IPS-NIHi7 (cell line): ENCODE results near the gene EPHA1.
"Not testable (repeated sequence)": the region's sequence is repeated elsewhere in the genome, so short reads cannot be mapped to it uniquely, and the experiment has no call there.

ENCODE experiments used
- DNase-seq: peaks from one replicate; pipeline ENCODE4 v3.0.0; 2012; ENCODE audit warnings: mixed read lengths; ENCODE audit errors: extremely low spot score

EPHA1 gene

DNA sequence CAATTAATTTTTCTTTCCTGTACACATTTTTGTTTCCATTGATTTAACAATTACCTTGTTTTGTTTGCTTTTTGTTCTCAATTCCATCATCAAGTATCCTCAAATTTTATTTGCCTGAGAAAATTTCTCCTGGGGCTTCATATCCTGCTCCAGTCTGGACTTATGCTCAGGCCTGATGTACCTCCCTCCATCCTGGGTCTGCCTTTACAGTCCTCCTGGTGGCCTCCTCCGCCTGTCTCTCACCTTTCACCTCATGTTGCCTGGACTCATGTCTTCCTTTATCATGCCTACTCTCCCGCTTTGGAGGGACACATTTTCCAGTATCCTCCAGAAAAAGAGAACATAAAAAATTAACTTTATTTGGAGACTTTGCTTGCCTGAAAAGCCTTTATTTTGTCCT lies 22.5 kb upstream of the EPHA1 start:
- no peak for DNase-seq

DNA sequence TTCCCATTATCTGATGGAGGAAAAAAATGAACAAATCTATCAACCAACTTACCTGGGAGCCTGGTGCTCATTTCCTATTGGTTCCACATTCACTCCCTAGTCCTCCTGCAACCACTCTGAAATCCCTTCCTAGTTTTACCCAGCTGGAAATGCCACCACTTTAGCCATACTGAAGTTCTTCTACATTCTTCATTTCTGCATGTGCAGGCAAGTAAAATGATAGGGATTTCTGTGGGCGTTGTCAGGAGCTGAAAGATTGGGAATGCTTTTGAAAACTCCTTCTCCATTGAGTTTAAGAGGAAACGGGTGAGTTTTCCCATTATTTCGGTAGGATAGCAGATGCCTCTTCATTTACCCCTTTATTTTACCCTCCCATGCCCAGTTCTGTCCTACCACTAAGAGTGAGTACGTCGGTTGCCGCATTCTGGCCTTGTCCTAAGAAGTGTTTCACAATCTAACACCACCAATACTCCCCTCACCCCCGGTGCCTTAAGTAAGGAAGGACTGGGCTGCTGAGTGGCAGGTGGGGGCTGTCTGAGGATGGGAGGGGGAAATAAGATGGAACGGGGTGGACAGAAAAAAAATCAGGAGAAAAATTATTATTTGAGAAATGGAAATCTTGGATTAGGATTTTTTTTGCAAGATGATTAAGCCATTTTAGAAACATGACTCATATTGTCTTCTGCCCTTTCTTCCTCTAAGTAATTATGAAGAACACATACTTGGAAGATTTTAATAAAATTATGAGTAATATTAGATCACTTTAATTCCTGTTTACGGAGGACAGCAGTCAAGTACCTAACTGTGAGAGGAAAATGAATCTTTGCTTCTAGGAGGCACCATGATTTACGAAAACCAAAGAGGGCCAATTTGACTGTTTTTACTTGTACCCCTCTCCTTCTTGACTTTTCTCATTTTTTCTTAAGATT lies 21.4 kb upstream of the EPHA1 start:
- no peak for DNase-seq

DNA sequence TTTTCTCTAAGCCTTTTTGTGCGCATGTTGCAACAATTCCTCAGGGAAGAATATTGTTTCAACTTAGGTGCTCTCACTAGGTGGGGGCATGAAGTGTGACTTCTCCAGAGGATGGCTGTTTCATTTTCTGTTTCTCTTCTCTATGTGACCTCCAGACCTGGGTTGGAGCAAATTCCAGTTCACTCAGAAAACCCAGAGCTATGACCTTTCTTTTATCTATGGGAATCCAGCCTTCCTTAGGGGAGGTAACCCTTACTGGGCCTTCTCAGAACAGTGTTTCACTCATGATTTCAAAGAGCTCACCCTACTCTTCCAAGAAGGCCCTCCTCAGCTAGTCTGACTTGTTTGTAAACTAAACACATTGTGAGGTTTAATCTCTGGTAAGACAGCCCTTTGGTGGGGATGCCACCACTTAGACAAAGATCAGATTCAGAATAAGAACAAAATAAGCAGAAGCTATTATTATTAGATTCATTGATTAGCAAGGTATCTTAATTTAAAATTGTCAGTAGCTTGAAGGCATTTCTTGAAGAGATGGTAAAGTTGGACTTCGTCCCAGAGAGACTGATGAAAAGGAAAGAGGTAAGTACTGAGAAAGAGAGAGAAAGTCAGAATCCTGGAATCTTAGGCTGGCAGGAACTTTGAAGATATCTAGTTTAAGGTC lies 18.0 kb upstream of the EPHA1 start:
- no peak for DNase-seq

DNA sequence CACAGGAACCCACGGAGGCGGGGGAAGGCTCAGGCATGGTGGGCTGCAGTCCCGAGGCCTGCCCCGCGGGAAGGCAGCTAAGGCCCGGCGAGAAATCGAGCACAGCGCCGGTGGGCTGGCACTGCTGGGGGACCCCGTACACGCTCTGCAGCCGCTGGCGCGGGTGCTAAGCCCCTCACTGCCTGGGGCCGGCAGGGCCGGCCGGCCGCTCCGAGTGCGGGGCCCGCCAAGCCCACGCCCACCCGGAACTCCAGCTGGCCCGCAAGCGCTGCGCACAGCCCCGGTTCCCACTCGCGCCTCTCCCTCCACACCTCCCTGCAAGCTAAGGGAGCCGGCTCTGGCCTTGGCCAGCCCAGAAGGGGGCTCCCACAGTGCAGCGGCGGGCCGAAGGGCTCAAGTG lies 15.8 kb upstream of the EPHA1 start:
- DNase-seq = not testable (repeated sequence)

DNA sequence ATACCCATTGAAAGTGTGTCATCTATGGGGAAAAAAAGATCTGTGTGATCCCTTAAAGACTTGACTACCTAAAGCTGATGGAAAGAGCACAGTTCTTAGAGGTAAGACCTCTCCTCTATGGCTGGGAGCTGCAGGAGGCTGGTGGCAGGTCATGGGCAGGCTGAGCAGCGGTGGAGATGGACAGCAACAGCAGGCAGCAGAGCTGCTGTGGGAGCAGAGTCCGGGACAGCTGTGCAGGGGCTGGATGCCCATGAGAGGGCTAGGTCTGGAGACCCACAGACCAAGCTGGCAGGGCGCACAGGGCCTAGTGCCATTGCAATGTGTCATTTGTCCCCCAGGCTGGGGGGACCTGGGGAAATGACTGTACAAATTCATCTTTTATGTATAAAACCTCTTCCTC lies 13.4 kb upstream of the EPHA1 start:
- no peak for DNase-seq

DNA sequence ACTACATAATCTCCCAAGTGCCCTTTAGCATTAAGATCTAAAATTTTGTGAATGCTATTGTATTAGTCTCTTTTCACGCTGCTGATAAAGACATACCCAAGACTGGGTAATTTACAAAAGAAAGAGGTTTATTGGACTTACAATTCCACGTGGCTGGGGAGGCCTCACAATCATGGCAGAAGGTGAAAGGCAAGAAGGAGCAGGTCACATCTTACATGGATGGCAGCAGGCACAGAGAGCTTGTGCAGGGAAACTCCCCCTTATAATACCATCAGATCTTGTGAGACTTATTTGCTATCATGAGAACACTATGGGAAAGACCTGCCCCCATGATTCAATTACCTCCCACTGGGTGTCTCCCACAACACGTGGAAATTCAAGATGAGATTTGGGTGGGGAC lies 12.0 kb upstream of the EPHA1 start:
- not testable (repeated sequence) for DNase-seq

DNA sequence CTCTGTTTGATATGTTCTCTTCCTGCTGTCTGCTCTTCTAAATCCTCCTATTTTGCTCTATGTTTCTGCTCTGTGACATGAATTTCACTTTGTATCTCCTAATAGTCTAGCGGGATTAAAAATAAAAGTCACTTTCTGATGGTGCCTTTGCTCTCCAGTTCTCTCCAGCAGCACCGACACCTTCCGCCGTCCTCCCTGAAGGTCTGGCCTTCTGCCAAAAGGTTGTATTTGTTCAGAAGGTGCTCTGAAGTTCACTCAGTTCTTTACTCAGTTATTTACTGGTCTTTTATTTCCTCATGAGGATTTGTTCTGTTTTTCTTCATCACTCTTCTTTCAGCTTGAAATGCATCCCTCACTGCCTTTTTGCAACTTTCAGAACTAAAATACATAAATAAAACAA lies 11.2 kb upstream of the EPHA1 start:
- no peak for DNase-seq

DNA sequence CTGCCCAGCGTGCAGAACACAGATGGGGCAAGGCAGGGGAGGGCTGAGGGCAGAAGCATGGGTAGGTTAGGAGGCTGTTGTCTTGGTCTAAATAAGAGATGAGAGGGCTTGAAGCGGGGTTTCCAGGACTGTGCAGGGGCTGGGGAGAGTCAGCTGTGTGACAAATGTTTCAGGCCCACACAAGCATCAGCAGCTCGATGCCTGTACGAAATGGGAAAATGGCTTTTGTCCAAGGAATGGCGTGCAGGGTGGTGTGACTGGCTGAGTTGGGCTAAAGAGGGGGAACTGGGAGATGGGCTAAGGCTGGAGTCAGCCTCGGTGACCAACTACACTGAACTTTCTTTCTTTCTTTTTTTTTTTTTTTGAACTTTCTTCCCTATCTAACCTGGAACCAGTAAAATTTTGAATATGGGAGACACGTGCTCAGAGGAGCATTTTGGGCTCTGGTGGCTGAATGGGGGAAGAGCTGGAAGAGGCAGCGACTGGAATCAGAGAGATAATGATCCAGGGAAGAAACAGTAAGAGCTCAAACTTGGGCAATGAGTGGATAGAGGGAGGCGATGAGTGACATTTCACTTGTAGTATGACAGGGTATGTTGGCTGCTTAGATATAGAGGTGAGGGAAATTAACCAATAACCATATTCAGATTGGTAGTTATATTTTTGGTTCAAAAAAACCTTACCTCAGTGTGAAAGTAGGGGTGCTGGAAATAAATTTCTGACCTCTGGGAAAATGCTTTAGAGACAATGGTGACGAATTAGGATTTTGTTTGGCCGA lies 10.2 kb upstream of the EPHA1 start:
- DNase-seq = no peak

DNA sequence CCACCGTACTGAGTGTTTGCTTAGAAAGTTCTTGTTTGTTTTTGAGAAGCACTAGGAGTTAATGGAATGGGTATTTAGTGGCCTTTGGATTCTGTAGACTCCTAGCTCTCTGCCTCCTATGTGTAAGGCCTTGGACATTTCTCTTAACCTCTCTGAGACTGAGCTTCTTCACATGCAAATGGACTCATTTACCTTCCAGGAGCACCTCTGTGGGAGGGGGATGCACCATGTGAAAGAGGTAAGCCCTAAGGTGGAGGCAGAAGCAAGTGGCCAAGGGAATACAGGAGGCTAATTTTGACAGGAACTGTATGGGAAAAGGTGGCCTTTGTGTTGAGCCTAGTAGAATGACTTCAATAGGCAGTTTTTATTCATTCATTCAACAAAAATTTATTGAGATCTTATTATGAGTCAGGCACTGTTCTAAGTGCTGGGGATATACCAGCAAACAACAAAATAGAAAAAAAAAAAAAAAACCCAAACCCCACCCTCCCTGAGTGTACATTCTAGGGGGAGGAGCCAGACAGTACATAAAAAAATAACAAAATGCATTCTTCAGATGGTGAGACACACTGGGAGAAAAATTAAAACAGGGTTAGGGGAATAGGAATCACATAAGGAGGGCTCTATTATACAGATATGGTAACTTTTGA lies 9.2 kb upstream of the EPHA1 start:
- DNase-seq = no peak

DNA sequence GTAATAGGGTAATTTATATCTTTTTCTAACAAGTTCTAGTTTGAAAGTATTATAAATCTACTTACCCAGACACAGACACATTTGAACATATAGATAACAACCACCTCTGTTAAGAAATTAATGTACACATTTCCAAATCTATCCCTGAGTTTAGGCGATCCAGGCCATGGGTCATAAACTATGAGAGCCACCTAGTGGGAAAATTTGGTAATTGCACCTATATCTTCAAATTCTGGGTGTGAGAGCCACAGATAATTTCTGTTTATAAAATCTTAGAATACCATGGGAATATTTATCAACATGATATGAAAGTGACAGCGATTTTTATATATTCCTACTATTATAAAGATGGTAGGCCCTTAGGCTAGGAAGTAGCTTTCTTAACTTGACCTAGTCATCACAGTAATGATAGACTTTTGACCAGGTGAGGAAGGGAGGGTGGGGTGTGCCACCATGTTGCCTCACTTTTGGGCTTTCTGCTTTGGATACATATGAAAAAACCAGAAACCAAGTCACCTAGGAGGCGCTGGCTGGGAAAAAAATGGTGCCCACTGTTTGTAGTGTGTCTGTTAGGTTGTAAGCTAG lies 8.0 kb upstream of the EPHA1 start:
- peak; percentile 45 for DNase-seq

DNA sequence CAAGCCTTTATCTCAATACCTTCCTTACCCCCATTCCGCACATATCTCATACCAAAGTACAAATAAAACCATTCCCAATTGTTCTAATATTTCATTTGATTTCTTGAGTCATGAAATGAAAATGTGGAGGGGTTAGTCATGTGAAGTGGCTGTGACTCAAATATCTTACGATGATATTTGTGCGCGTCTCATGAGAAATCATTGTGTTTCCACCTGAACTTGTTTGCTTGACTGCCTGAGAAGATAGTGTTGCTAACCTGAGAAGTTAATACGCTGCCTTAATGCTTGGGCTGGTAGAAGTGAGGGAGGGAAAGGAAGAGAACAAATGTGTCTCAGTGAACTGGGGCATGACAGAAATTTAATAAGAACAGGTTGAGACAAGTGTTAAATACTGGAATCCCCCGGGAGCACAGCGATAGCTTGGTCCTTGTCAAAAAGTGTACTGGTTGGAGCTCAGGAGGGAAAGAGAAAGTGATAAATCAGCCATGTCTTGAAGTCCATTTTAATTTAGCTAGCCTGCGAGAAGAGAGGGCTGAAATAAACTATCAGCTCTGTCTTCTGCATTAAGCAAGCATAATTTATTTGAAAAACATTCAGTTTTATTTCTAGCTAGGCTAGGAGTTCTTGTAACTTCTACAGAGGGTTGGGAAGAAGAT lies 7.2 kb upstream of the EPHA1 start:
- DNase-seq = no peak

DNA sequence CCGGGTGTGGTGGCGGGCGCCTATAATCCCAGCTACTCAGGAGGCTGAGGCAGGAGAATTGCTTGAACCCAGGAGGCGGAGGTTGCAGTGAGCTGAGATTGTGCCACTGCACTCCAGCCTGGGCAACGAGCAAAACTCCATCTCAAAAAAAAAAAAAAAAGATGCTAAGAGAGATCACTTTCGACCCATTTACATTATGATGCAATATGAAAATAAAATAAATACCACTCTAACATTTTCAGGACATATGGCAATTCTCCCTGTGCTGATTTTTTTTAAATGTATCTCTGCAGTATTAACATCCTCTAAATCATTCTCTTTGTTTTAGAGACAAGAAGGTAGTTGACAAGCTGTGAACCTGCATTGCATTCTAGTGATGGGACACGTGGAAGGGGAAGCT lies 6.6 kb upstream of the EPHA1 start:
- not testable (repeated sequence) for DNase-seq

DNA sequence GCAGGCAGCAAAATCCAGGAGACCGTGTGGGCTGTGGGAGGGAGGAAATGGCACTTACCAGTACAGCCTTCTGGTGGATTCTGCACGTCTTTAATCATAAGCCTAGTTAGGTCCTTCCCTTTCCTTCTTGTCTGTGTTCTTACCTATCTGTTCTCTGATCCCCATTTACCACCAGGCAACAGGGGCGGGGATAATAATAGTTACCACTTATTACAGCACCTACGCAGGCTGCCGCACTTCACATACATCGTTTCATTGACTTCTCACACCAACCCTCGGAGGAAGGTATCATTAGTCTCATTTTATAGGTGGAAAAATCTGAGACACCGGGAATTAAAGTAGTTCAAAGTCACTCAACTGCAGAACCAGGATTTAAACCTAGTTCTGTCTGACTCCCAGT lies 4.5 kb upstream of the EPHA1 start:
- DNase-seq = no peak

DNA sequence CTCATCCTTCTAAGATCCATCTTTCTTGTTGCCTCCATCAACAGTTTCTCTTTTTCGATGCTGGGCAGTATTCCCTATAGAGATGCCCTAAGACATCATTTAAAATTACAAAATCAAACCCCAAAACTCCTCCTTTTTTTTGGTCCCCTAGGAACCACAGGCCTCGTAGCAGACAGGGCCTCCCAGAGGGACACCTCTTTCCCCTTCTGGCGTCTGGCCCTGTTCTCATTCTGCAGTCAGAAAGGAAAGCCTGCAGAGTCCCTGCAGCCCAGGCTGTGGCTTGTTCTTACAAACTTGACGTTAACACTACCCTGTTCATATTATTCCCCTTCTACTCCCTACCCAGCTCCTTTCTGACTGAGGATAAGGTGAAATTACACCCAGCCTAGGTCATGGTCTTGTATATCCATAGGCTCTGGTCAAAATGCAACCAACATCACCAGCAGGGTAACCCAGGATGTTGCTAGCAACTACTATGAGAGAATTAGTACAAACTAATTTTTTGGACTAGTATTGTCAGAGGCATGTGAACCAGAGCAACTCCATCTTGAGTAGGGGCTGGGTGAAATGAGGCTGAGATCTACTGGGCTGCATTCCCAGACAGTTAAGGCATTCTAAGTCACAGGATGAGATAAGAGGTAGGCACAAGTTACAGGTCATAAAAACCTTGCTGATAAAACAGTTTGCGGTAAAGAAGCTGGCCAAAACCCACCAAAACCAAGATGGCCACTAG lies 3.5 kb upstream of the EPHA1 start:
- DNase-seq = no peak

DNA sequence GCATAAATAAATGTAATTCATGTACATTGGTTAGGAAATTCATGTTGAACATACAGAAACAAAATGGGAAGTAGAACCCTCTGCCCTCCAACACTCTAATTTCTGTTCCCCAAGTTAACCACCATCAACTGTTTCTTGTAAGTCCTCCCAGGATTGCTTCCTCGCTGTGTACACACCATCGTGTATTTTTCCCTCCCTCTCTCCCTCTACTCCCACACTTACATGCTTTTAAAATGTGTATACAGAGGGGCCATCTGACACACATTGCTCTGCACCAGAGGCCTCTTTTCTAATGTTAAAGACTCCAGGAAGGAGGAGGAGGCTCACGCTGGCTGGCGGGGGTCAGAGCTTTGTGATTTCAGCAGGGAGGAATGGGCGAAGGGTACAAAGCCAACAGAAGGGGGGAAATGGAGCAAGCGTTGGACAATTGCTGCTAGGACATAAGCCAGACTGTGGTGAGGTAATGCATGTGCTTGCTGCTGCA lies 1.9 kb upstream of the EPHA1 start:
- DNase-seq = peak; percentile 45

DNA sequence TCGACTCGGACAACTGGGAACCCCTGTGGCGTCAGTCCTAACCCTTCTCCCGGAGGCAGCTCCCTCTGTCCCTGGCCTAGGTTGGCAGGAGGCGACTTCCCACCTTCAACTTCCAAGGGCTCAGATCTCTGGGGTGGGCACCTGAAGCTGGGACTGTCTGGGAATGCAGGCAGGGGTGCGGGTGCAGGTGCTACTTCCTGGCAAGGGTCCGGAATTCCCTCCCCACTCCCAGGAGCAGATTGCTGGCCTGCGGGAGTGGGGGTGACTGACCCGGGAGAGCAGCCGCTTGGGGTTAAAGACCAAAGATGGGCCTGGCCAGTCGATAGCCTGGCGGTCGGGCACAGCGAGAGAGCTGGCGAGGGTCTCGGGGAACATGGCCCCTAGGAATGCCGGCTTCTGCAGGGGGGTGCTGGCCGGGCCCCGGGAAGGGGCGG lies 387 bp downstream of the EPHA1 start:
- DNase-seq = no peak

DNA sequence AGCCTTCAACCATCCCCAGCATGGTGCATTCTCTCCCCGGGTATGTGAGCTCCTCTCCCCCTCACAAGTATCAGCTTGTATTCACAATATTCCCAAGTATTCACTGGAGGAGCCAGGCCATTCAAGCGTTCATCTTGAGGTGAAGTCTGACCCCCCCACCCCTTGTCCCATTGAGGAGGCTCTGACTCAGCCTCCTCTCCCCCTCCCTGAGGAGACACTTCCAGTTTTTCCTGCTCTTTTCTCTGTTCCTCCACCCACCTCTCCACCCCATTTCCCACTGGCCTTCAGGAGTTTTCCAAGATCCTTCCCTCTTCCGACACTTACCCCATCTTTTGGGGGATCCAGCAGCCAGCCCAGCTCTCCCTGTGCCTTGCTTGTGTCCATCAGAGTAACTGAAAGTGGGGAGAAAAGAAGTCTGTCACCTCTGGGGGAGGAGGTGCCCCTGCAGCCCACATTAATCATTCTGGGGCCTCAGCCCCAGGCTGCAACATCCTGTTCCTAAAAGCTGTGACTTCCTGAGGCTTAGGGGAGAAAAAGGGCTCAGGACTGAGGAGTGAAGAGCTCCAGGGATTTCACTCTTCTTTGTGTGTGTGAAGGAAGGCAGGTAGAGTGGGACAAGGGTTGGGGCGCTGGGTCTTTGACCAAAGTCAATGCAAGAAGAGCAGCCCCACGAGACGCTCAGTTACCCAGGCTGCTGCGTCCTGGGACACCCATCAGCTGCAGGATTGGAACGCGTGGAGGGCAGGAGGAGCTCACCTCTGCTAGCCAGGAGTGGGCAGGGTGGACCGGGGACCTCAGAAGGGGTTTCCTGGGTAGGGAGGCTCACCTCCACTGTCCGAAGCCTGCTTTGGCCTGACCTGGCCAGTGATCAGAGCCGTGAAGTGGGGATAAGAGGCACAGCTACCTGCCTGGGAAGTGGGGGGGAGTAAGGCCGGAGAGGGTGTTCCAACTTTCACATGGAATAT lies 1.1 kb downstream of the EPHA1 start:
- no peak for DNase-seq

DNA sequence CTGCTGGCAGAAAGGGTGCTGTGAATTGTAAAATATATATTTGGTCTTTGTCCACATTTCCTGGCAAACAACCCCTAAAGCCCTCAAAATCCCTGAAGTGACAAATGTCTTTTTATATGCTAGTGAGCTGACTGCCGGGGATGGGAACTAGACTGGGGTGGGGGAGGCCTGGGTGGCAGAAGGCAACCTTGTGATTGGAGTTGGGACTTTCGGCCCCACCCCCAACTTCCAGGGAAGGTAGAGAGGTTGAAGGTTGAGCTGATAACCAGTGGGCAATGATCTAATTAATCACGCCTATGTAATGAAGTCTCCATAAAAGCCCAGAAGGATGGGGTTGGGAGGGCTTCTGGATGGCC lies 2.7 kb downstream of the EPHA1 start:
- peak; percentile 61 for DNase-seq
